ENCODE data around the gene HMGCS2. TPM values are rescaled to one million over a fixed set of nuclear protein-coding genes. Genes with fewer than 3 reads are reported as not detected.

The HMGCS2 gene
- total RNA-seq: not detected in 2 replicates

GRCh38 chr1:119768778-119769177 is at the start of gene HMGCS2:
Gene HMGCS2, minus strand, starts transcription at chr1:119768905. Its CDS starts 61 bp downstream, at chr1:119768844.

GRCh38 chr1:119811387-119811786 is 42.7 kb upstream of the HMGCS2 start, which contains the start of gene REG4:
Gene REG4, minus strand, starts transcription at chr1:119811460. Its CDS starts 2,691 bp downstream, at chr1:119808769.

GRCh38 chr1:119711804-119712341 is 56.8 kb downstream of the HMGCS2 start, which contains the start of gene PHGDH:
Gene PHGDH, plus strand, starts transcription at chr1:119711934. Its CDS starts 89 bp downstream, at chr1:119712023.

Other genes with a start within 250 kb of the HMGCS2 start
- gene ZNF697, start 120.6 kb downstream of the HMGCS2 start, total RNA-seq: 18.0 and 22.2 TPM in 2 replicates
- 15.5 and 28.6 TPM in 2 replicates for gene PHGDH, start 57.0 kb downstream of the HMGCS2 start, total RNA-seq
- gene REG4, start 42.6 kb upstream of the HMGCS2 start, total RNA-seq: not detected in 2 replicates
- not detected in 2 replicates for gene ADAM30, start 127.6 kb upstream of the HMGCS2 start, total RNA-seq

Measured in thoracic aorta endothelial cell (primary cell).